GM18909 (cell line): ENCODE results near the gene KIF3B.
A peak's percentile ranks its signal among the peaks of the same experiment; 100 is the strongest.
"Not testable (repeated sequence)": the region's sequence is repeated elsewhere in the genome, so short reads cannot be mapped to it uniquely, and the experiment has no call there.

Source experiments
- ATAC-seq: cut with Tn5 transposase; IDR thresholded peaks from one replicate; pipeline ENCODE4 v1.9.1; 2021; ENCODE audit warnings: mild to moderate bottlenecking; ENCODE audit not compliant: unreplicated experiment, poor library complexity

Gene KIF3B

GRCh38 chr20:32353848-32354496 is 76.5 kb downstream of the KIF3B start:
- no peak for ATAC-seq

DNA sequence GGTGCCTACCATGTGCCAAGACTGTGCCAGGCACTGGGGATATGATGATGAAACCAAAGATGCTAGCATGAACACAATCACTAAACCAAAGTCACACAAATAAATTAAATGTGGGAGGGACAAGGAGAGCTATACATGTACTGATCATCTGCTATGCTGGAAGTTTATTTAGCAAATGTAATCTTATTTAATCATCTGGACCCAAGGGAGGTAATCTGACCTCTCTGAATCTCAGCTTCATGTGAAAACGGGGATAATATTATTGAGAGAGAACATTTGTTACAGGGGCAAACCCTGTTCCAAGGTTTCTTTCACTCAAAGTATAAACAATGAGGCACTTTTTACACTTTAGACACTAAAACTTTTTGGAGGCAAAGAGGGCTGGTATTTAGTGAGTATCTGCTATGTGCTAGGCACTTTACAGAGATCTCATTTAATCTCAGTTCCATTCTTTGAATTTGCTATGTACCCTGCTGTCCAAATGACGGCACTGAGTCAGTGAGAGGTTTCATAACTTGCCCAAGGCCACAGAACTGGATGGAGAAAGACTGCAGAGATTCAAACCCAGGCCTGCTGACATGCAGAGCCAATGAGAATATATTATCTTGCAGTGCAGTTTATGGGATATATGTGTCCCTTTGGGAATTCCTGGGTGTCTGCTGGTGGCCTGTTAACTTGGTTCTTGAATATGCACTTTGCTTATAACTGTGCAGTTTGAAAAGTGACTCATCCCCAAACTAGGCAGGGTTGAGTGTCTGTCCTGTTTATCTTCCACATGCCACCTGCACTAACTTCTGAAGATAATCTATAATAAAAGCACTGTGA is 77.4 kb downstream of the KIF3B start:
- no peak for ATAC-seq

DNA sequence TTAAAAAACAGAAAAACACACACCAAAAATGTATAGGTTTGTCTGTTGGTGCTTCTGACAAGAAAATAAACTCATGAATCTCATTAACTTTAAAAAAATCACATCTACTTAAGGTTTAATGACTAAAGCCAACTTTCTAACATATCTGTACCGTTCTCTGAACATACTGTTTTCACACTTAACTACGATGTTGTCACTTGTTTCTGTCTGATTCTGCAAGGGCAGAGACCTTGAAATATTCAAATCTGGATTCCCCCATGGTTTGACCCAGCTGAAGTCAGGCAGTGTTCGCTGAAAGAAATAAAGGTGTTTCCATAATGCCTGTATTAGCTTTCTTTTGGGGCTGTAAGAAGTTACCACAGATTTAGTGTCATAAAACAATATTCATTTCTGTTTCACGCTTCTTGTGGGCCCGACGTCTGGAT is 78.0 kb downstream of the KIF3B start:
- peak; percentile 23 for ATAC-seq

- not testable (repeated sequence) for ATAC-seq
Observed at GRCh38 chr20:32355907-32356621, 78.6 kb downstream of the KIF3B start.

DNA sequence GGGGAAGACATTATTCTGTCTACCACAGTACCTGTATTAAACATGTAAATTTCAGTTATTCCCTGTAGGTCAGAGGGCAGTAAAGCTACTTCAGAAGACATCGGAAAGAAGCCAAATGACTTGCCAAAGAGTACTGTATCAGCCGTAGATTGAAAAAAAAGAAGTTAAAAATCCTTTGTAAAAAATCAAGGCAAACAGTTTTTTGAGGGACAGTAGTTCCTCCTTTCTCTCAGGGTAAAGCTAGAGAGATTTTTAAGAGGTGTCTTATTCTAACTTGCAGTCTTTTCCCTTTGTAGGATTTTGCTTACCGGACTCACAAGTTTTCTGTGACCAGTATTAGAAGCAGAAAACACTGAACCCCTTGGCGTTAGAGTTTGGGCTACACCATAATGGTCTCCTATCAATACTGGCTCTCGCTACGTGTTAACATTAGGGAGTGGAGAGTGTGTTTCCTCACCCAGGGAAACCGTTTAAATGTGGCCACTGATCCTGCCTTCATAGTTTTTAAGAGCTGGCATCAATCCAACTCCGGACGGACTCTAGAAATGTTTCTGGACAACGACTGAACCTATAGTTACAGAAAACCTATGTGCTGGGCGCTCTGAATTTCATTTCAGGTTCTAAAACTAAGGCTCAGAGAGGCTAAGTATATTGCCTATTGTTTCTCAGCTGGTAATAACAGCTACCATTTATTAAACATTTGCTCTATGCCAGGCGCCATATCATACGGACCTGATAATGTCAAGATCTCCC is 79.3 kb downstream of the KIF3B start:
- no peak for ATAC-seq

- ATAC-seq = no peak
Observed at GRCh38 chr20:32357375-32357868, 80.0 kb downstream of the KIF3B start.

DNA sequence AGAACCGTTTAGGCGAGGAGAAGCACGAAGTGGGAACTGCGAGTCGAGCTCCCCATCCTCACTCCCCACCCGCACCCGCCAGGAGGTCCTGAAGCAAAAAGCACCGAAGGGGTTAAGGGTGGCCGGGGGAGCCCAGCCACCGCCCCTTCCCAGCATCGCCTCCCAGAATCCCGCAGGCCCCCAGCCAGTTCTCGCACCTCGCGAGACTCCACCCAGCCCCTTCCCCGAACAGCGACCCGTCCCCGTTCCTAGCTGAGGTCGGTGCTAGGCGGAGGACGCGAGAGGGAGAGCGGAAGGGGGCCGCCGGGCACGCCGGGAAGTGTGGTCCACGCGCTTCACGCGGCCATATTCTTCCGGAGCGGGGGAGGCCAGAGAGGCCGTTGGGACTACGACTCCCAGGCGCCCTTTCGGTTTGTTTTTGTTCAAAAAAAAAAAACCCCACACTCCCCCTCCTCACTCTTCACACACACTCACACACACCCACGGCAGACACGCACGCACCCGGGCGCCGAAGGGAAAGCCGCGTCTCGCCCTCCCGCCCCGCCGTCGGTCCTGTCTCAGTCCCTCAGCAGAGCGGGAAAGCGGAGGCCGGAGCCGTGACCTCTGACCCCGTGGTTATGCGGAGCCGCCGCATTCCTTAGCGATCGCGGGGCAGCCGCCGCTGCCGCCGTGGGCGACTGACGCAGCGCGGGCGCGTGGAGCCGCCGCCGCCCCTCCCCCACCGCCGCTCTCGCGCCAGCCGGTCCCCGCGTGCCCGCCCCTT is 80.6 kb downstream of the KIF3B start, which contains the start of gene ASXL1:
Gene ASXL1 (plus strand): TSS at position 463 of the 763 bp plus-strand sequence. CDS start 445 bp downstream, outside the sequence.
- ATAC-seq = peak; percentile 79

DNA sequence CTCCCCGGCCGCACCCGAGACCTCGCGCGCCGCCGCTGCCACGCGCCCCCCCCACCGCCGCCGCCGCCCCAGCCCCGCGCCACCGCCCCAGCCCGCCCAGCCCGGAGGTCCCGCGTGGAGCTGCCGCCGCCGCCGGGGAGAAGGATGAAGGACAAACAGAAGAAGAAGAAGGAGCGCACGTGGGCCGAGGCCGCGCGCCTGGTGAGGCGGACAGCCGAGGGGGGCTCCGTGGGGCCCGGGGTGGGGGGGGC is 81.1 kb downstream of the KIF3B start:
- ATAC-seq = no peak

DNA sequence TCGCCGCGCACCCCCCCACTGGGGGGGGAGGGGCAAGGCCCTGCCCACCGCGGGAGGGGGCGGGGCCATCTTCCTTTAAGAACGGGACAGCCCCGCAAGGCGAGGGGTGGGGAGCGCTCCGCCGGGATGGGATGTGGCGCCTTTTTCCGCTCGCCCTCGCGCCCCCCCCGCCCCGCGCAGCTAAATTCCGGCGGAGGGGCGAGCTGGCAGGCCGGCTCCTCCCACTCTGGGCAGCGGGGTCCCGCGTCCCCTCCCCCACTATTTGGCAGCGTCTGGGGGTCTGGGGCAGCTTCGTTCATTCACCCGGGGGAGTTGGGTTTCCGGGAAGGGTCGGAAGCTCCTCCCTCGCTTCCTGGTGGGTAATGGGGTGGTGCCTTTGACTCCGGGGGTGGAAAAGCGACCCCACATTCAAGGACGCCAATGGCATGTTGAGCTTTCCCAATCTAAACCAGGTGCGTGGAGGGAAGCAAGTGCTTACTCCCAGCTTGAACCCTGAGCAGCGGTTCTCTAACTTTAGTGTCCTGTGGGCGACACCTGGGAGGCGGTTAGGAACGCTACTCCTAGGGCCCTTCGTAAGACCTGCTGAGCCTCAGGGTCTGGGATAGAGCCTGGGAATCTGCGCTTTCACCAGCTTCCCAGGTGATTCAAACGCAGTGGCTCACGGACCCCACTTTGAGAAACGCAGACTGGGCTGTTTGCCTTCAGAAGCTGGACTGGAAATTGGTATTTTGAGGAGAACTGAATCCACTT is 81.6 kb downstream of the KIF3B start:
- ATAC-seq = peak; percentile 23

DNA sequence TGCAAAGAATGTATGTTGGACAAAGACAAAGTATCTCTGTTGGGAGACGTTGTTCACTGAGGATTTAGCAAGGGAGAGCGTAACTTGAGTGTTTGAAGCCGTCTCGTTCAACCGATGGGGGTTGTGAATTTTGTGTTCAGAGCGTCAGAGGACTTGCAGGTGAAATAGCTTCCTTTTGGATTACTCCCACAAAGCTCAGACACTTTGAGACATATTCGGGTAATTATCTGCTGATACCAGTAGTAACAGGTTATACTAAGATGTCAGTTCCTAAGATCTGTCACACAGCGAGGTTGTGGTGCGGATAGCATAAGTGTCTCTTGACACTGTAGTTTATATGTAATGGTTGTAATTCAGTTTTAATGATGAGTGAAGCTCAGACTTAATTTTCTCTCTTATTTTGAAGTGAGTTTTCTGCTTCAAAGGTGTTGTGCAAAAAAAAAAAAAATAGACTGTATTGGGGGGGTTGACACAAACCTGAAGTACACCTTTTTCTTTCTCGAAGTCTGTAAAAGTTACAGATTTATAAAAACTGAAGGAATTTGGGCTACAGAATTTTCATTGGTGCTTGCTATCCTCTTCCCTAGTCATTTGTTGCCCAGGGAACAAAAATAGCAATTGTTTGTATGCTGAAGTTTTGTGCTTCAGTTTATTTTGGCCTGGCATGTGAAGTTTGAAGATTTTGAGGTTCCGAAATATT is 82.3 kb downstream of the KIF3B start:
- ATAC-seq = no peak

GRCh38 chr20:32360333-32360634 is 82.8 kb downstream of the KIF3B start:
- ATAC-seq = no peak

DNA sequence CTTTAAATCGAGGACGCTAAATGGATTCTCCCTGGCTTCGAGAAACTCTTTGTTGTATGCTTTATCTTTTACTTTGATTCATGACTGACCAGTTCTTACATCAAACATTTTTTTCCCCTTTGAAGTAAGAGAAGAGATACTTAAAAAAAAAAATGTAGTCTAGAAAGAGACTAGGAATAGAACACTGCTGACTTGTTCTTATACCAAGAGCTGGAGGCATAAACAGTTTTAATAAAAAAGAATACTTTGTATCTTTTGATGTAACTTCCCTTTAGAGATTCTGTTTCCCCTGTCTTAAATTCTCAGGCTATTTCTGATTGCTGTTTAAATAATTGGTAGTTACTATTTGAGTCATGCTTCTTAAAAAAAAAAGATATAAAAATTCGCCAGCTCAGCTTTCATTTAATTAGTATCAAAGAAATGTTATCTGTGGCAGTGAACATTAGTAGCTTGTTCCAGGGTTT is 85.5 kb downstream of the KIF3B start:
- ATAC-seq = no peak

DNA sequence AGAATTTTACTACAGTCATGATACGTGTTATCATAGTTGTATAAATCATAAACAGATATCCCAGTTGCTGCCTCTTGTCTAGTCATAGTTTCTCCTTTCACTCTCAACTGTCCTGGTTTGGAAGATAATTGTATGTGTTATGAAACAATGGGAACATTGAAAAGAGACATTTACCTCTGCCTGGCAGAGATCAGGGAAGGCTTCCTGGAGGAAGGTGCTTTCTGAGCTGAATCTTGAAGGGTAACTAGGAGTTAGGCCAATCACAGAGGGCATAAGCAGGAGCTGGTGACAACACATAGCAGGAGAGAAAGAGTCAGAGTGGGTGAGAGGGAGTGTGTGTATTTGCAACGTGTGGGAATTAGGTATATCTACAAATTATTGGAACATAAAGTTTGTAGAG is 86.0 kb downstream of the KIF3B start:
- no peak for ATAC-seq

GRCh38 chr20:32364554-32365208 is 87.2 kb downstream of the KIF3B start:
- no peak for ATAC-seq

- no peak for ATAC-seq
Observed at GRCh38 chr20:32365564-32365963, 88.1 kb downstream of the KIF3B start.

- peak; percentile 45 for ATAC-seq
Observed at GRCh38 chr20:32366380-32366779, 88.9 kb downstream of the KIF3B start.

GRCh38 chr20:32368323-32368722 is 90.9 kb downstream of the KIF3B start:
- ATAC-seq = no peak

DNA sequence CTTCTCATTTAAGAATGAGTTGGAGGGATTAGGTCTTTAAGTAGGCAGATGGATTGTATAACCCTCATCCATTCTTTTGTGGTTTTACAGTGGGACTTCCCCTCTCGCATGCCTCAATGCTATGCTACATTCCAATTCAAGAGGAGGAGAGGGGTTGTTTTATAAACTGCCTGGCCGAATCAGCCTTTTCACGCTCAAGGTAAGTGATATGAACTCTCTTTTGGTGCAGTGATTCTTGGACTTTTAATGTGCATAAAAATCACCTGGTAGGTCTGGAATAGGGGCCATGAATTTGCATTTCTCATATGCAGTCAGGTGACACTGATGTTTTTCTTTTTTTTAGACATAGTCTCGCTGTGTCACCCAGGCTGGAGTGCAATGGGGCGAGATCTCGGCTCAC is 91.5 kb downstream of the KIF3B start:
- ATAC-seq = no peak
